ENCODE measurements around the gene ACACB. TPM values are rescaled to one million over a fixed set of nuclear protein-coding genes. Genes with fewer than 3 reads are reported as not detected.
A peak's percentile ranks its signal among the peaks of the same experiment; 100 is the strongest.

ACACB gene
- total RNA-seq, 2 donors from 2014 or later: 37.5 to 51.3 TPM

DNA sequence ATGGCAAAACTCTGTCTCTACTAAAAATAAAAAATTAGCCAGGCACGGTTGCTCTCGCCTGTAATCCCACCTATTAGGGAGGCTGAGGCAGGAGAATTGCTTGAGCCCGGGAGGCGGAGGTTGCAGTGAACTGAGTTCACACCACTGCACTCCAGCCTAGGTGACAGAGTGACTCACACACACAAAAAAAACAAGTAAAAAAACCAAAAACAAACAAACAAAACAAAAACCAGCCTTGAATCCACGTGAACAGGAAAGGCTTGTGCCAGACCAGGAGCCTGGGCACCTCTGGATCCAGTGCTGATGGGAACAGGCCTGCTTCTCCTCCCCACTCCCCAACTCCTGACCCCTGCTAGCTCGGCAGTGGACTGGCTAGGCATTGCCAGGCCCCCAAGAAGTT is 189.2 kb downstream of the ACACB start:
- Histone ChIP-seq H3K36me3 (no peaks in the 10 kb centered on the region), H3K4me3 (no peak overlapping the region), H3K9me3 (no peaks in the 10 kb centered on the region), H3K27ac (no peak overlapping the region), H3K4me1 (ENCODE audit: control insufficient read depth in 1 of 2, low read depth in 2 of 2) (peaks cover 12% of the 10 kb centered on the region in 2 donors), H3K27me3 (replicated peaks; ENCODE audit: insufficient read depth) (peaks cover 17% of the 10 kb centered on the region)
- TF ChIP-seq, protein P1, sequence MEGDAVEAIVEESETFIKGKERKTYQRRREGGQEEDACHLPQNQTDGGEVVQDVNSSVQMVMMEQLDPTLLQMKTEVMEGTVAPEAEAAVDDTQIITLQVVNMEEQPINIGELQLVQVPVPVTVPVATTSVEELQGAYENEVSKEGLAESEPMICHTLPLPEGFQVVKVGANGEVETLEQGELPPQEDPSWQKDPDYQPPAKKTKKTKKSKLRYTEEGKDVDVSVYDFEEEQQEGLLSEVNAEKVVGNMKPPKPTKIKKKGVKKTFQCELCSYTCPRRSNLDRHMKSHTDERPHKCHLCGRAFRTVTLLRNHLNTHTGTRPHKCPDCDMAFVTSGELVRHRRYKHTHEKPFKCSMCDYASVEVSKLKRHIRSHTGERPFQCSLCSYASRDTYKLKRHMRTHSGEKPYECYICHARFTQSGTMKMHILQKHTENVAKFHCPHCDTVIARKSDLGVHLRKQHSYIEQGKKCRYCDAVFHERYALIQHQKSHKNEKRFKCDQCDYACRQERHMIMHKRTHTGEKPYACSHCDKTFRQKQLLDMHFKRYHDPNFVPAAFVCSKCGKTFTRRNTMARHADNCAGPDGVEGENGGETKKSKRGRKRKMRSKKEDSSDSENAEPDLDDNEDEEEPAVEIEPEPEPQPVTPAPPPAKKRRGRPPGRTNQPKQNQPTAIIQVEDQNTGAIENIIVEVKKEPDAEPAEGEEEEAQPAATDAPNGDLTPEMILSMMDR (IDR thresholded peaks at IDR 0.05): no peak
- DNase-seq (ENCODE audit: low spot score) (no peak), ATAC-seq (ENCODE audit: insufficient number of reproducible peaks, low FRiP score, low read depth) (no peak)

DNA sequence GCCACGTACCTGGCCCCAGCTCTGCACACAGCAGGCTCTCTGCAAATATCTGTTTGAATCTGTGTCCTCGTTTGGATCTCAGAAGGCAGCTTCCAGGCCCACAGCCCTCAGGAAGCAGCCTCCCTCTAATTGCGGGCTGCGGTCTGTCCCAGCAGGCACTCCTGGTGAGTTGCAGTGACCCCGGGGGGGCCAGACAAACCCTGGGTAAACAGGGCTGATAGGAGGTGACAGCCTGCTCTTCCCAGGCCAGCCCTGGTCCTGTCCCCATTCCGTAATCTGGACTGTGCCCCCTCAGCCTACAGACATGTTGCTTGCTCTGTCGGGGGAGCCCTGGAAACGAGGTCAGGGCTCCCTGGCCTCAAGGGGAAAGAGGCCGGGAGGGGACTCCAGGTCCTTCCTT is 190.7 kb downstream of the ACACB start:
- Histone ChIP-seq H3K27me3 (replicated peaks; ENCODE audit: insufficient read depth) (peaks cover 17% of the 10 kb centered on the region), H3K4me1 (ENCODE audit: control insufficient read depth in 1 of 2, low read depth in 2 of 2) (peaks cover 12% of the 10 kb centered on the region in 2 donors), H3K36me3 (no peaks in the 10 kb centered on the region), H3K9me3 (no peaks in the 10 kb centered on the region), H3K27ac (no peak overlapping the region), H3K4me3 (no peak overlapping the region)
- no peak for ATAC-seq (ENCODE audit: insufficient number of reproducible peaks, low FRiP score, low read depth)
- TF ChIP-seq, protein P1 (IDR thresholded peaks at IDR 0.05): no peak
- no peak for DNase-seq (ENCODE audit: low spot score)

DNA sequence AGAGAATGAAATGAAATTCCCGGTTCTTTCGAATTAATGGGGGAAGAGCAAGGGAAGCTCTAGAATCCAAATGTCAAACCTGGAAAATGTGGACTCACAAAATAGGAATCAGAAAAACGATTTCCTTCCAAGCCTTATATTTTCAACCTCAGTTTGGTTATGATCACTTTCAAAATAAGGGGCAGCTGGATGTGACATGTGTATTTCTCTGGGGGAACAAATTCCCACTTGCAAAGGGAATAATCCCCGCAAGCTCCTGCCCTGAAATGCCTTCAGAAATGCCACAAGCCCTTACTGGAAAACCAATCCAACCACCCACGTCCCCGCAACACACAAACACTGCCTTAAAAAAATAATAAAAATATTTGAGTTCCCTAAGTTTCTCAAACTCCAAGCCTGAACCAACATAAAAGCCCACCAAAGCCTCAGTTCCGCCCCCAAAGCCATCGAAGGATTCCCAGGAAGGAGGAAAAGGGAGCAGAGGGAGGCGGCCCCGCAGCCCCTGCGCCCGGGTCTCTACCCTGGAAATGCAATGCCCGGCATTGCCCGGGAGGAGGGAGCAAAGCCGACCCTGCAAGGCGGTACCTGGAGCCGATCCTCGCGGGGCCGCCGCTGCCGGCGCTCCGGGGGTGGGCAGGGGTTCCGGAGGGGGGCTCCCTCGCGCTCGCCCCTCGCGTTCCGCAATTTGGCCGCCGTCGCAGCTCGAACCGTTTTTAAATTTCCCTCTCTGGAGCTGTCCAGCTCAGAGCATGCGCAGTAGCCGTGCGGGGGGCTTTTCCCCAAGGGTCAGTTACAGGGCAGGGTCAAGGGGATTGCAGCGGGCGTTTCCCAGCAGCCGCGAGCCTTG is 192.4 kb downstream of the ACACB start, which contains the start of gene FOXN4:
TSS of gene FOXN4 (minus strand) at position 751 of the 847 bp plus-strand sequence. CDS start 963 bp downstream, outside the sequence.
- Histone ChIP-seq H3K4me1 (ENCODE audit: control insufficient read depth in 1 of 2, low read depth in 2 of 2) (peaks cover 12% of the 10 kb centered on the region in 2 donors), H3K27me3 (replicated peaks; ENCODE audit: insufficient read depth) (peaks cover 17% of the 10 kb centered on the region), H3K4me3 (peak within 1 kb of the TSS; percentile 64), H3K9me3 (no peaks in the 10 kb centered on the region), H3K36me3 (no peaks in the 10 kb centered on the region), H3K27ac (no peak within 1 kb of the TSS)
- no peak for ATAC-seq (ENCODE audit: insufficient number of reproducible peaks, low FRiP score, low read depth)
- DNase-seq (ENCODE audit: low spot score): no peak
- TF ChIP-seq, protein P1 (IDR thresholded peaks at IDR 0.05): no peak

DNA sequence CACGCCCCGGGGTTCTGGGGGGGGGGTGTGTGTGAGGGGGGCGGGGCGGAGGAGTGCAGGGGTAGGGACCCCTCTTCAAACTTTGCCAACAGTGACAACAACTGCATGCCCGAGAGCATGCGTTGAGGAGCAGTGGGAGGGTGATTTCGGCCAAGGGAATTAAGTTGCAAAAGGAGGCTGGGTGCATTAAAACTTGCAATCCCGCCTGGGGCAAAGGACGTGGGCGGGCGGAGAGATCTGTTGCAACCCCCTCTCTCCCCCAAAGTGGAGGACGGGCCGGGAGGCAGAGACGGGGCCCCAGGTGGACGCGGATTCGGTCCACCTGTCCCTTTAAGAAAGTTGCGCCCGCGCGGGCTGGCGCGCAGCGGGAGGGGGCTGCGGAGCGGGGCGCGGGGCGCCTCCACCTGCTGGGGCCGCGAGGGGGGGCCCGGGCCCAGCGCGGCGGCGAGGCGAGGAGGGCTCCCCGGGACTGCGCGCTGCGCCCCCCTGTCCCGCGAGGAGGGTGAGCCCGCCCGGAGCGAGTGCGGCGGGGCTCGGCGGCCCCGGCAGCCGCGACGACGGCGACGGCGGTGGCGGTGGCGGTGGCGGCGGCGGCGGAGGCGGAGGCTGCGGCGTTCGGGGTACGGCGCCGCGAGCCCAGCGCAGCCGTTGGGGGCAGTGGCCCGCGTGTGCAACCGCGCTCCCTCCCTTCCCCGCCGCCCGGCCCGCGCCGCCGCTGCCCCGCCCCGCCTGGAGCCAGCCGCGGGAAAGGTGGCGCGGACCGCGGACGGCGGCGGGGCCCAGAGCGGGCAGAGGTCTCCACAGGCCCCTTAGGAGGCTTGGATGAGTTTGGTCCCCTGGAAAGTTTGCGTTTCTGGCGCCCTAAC is 193.2 kb downstream of the ACACB start:
- no peak overlapping the region for H3K27ac ChIP-seq
- H3K4me3 ChIP-seq: peak overlapping the region; percentile 64
- no peaks in the 10 kb centered on the region for H3K9me3 ChIP-seq
- TF ChIP-seq, protein P1 (IDR thresholded peaks at IDR 0.05): no peak
- peaks cover 12% of the 10 kb centered on the region in 2 donors for H3K4me1 ChIP-seq (ENCODE audit: control insufficient read depth in 1 of 2, low read depth in 2 of 2)
- no peaks in the 10 kb centered on the region for H3K36me3 ChIP-seq
- DNase-seq (ENCODE audit: low spot score): no peak
- ATAC-seq (ENCODE audit: insufficient number of reproducible peaks, low FRiP score, low read depth): no peak
- peaks cover 17% of the 10 kb centered on the region for H3K27me3 ChIP-seq (replicated peaks; ENCODE audit: insufficient read depth)
